GM19035 (cell line): ENCODE results near the gene MGAT5.

Source experiments
- ATAC-seq: cut with Tn5 transposase; IDR thresholded peaks from one replicate; pipeline ENCODE4 v1.9.1; 2021; ENCODE audit not compliant: unreplicated experiment

Gene MGAT5

GRCh38 chr2:134299334-134299733 is 45.5 kb downstream of the MGAT5 start:
- no peak for ATAC-seq

- ATAC-seq, result no peak
Measured at GRCh38 chr2:134300585-134300984, 46.7 kb downstream of the MGAT5 start.

DNA sequence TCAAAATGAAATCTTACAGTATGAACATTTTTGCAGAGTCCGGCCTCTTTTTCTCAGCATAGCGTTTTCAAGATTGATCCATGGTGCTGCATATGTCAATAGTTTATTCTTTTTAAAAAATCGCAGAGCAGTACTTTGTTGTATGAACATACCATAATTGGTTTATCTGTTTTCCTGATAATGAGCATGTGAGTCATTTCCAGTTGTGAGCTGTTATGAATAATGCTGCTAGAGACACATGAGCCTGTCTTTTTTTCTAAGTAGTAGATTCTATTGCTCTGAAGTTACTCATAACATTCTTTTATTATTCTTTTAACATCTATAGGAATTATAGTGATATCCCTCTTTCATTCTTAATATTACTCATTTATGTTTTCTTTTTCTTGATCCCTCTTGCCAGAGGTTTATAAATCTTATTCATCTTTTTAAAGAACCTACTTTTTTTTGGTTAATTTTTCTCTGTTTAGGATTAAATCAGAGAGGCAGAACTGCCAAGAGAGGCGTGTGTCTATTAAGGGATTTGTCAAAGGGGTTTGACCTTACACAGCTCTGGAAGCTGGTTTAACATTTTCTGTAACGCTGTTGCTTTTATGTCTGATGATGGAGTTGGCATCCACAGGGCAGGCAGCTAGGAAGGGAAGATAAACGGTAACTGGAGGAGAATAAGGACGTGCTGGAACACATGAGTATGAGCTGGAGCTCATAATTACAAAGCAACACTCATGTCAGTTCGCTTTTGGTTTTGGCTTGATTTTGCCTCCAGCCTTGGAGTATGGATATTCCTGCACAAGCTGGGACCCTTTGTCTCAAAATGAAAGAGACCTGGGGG is 47.4 kb downstream of the MGAT5 start:
- no peak for ATAC-seq

GRCh38 chr2:134301928-134302260 is 48.0 kb downstream of the MGAT5 start:
- ATAC-seq, result no peak

DNA sequence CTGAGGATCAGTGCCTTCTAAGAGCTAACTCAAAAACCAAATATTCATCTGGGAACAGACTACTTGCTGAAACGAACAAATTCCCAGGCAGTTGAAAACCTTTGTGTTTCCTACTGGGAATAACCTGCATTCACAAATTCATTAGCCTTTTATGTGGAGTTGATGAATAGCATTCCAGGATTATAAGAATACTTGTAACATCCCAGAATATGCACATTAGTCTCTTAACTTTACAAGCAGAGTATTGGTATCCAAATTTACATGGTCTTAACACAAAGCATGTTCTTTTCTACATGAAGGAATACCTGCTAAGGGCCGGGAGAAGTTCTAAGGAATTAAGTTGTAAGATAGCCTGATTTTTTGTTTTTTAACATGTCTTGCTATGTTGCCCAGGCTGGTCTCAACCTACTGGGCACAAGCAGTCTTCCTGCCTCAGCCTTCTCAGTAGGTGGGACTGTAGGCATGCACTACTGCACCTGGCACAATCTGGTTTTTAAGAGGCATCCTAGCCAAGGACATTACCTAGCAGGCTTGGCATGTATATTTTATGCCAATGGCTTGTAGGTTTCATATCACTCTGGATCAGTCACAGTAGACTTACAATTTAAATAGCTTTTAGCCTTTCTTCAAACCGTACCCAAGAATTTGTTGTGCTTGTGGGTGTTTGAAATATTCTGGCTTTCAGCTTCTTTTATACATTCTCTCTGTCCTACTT is 50.7 kb downstream of the MGAT5 start:
- no peak for ATAC-seq

DNA sequence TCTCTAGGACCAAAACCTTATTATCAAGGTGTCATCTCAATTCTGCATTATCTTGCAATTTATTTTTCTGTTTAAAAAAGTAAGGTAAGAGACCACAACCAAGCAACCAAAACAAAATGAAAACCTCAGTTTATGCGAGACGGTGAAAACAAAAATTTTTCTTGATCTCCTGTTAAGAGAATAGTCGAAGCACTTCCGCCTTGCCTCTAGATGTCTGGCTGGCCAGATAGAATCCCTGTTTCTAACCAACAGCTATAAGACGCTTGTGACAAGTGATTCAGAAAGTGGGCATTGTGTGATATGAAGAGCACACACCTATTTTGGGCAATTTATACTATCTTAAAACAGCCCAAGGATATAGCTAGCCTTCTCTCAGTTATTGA is 51.2 kb downstream of the MGAT5 start:
- no peak for ATAC-seq

DNA sequence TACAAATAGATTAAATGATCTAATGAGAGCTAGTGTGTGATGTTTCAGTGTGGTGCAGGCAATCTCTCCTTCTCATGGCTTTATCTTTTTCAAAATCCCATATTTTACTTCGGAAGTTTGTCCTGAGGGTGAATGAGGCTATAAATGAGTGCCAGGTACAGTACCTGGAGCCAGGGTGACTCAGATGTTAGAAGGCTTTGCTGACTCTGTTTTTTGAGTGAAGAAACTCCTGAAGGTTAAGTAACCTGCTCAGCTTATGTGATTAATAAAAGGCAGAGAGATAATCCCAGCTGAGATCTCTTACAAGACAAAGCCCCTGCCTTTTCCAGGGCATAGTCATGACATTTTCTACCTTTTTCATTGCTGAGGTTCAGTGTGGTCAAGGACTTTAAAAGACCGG is 52.6 kb downstream of the MGAT5 start:
- no peak for ATAC-seq

- ATAC-seq, result no peak
Measured at GRCh38 chr2:134307334-134307733, 53.5 kb downstream of the MGAT5 start.

DNA sequence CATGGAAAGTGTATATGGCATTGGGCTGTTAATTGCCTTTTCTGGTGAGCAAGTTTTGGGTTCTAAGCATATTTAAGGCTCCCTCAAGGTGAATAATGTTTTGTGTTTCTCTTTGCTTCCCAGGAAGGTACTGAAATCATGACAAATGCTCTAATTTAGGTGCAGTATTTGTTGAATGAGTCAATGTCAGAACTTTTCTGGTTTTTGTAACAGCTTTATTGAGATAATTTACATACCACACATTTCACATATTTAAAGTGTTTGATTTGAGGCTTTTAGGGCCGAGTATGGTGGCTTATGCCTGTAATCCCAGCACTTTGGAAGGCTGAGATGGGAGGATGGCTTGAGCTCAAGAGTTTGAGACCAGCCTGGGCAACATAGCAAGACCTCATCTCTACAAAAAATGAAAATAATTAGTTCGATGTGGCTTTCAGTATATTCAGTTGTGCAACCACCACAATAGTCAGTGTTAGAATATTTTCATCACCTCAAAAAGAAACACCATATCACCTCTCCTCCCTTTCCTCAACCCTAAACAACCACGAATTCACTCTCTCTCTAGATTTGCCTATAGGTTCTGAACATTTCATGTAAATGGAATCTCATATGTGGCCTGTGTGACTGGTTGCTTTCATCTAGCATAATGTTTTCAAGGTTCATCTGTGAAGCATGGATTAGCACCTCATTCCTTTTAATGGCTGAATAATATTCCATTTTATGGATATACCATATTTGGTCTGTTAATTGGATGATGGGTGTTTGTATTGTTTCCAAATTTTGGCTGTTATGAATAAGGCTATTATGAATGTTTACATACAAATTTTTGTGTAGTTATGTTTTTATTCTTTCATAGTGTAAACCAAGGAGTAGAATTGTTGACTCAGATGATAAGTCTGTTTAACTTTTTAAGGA is 54.9 kb downstream of the MGAT5 start:
- no peak for ATAC-seq

DNA sequence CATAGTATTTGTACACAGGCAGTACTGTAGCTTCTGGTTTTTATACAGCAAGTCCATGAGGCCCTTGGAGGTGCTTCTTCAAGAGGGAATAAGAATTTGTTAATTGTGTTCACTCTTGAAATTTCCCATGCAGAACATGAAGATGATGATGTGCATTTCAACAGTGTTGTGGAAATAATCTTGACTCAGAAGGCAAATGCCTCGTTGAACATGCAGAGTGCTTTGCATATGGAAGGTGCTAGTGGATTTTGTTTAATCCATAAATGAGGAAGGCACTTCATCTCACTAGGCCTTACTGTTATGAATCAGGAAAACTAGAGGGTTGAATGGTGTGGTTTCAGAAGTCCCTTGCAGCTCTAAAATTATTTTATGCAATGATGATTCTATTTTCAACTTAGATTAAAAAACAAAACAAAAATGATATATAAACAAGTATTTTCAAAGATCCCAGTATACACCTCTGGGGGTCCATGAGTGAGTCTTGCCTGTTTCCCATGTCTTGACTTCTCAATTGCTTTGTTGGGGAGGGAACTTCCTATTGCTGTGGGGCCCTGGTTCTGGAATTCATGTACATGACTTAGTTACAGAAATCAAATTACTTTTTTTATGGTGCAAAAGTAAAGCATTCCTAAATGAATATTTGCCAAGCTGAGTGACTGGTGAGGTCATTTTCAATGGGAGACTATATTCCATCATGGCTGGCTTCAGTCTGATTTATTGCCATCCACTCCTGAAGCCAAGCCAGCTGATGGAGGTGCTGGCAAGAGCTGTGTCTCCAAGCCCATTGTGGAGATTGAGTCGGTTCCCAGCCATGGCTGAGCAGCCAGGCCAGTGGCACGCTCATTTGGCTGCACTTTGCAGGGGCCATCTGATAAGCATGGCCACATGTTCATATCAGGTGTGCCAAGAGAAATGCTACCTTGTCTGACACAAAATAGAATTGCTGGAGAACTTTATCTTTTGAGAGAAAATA is 56.5 kb downstream of the MGAT5 start:
- ATAC-seq, result no peak

DNA sequence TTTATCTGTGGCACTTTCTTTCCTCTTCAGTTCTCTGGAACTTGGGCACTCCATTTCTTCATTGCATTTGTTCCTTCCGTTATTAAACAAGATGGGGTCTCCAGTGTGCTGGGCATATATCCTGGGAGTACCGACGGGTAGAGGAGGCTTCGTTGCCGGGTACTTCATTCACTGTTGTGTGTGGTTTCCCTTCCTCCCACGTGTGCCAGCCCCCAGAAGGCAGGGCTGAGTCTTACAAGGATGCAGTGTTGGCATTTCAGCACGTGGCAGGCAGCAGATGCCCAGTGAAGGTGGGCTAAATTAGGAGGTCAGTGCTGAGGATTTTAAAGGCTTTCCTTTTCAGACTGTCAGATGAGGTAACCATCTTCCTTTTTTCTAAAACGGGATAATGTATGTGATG is 58.6 kb downstream of the MGAT5 start:
- ATAC-seq, result no peak

DNA sequence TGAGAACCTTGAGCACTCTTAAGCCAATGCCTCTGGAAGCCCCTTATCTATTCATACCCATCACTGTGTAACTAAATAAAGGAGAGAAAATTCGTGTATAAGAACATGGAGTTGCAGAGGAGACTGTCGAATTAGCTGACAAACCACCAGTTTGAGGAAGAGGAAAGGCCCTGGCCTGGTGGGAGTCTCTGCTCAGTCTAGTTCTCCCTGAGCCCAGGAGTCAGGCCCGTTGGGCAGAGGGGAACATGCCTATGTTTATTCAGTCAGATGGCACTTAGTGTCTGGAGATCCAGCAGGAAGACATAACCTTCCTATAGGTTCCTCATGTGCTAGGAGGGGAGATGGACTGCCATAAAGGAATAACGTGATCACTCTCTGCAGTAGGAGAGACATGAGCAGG is 60.3 kb downstream of the MGAT5 start:
- ATAC-seq, result no peak

- no peak for ATAC-seq
Measured at GRCh38 chr2:134314681-134315368, 61.0 kb downstream of the MGAT5 start.

DNA sequence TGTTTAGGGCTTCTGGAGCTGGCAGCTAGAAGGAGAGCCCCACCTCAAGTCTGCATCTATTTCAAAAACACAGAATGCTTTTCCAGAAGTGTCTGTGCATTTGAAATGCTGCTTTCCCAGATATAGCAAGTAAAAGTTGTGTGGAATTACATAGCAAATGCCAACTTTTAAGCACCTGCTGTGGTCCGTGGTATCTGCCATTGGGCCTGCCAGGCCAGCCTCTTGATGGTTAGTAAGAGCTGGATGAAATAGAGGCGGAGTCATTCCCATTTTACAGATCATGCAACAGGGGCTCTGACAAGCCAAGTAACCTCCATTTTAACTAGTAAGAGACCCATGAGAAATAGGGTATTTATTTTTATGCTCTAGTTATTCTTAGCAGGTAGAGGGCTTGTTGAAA is 61.6 kb downstream of the MGAT5 start:
- no peak for ATAC-seq

DNA sequence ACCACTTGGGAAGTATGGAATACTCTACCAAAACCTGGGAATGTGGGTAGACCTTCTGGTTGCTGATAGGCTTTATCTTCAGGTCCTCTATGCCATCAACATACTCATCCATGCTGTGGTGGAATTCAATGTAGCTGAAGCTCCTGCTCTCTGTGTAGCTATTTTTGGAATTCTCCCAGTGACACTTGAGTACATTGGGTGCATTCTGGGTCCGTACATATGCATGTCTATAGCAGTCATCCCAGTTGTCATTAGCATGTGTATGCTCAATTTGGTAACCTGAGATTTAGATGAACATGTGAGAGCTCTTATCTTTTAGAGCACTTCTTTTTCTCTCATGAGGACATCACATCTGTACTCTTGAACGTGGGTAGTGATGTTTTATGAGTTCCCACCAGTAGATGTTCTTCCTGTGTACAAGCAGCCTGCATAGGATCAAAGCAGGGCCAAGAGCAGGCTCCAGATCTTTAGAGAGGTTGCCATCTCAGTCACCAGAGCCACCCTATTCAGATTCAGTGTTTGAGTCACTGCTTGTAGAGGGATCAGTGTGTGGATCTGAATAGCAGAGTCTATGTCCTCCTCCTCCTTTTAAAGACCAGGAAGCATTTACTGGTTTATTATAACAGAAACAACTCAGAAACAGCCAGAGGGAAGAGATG is 65.9 kb downstream of the MGAT5 start:
- ATAC-seq, result no peak

GRCh38 chr2:134320930-134321329 is 67.1 kb downstream of the MGAT5 start:
- no peak for ATAC-seq

DNA sequence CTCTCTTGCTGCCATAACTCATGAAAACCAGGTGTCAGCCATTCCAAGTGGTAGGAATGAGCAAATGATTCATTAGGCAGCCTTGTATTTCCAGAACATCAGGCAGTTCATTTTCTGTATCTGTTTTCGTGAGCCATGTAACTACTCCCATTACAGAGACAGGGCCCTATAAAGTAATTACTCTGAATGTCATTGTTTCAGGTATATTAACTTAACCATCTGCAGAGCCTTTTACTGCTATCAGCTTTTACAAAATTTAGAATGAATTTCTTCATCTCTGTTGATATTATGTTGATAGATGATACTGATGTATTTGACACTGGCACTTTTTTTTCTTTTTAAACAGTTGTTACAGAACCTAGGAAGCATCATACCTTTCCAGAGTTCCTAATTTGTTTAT is 69.9 kb downstream of the MGAT5 start:
- no peak for ATAC-seq

- no peak for ATAC-seq
Measured at GRCh38 chr2:134324430-134324829, 70.6 kb downstream of the MGAT5 start.

- peak; percentile 87 for ATAC-seq
Measured at GRCh38 chr2:134324947-134325346, 71.1 kb downstream of the MGAT5 start.
